ENCODE results near the gene MTCL3.

MTCL3 gene

GRCh38 chr6:127468936-127469335 is 50.2 kb downstream of the MTCL3 start:
- DNase-seq (ENCODE audit: low spot score), result no peak

GRCh38 chr6:127466416-127466815 is 52.7 kb downstream of the MTCL3 start:
- no peak for DNase-seq (ENCODE audit: low spot score)

GRCh38 chr6:127464881-127465459 is 54.2 kb downstream of the MTCL3 start:
- DNase-seq (ENCODE audit: low spot score), result peak; percentile 43

- DNase-seq (ENCODE audit: low spot score), result no peak
Observed at GRCh38 chr6:127464161-127464880, 54.8 kb downstream of the MTCL3 start.

- DNase-seq (ENCODE audit: low spot score), result no peak
Observed at GRCh38 chr6:127463056-127463455, 56.1 kb downstream of the MTCL3 start.

GRCh38 chr6:127462376-127462775 is 56.8 kb downstream of the MTCL3 start:
- DNase-seq (ENCODE audit: low spot score), result no peak

GRCh38 chr6:127460465-127460864 is 58.7 kb downstream of the MTCL3 start:
- DNase-seq (ENCODE audit: low spot score), result no peak

- DNase-seq (ENCODE audit: low spot score), result peak; percentile 54
Observed at GRCh38 chr6:127459231-127459641, 59.9 kb downstream of the MTCL3 start, which contains the start of gene KIAA0408. Gene KIAA0408, minus strand, starts transcription at chr6:127459389. Its CDS starts 5,408 bp downstream, at chr6:127453981.

- no peak for DNase-seq (ENCODE audit: low spot score)
Observed at GRCh38 chr6:127458817-127459216, 60.3 kb downstream of the MTCL3 start.

- DNase-seq (ENCODE audit: low spot score), result no peak
Observed at GRCh38 chr6:127458222-127458621, 60.9 kb downstream of the MTCL3 start.

- no peak for DNase-seq (ENCODE audit: low spot score)
Observed at GRCh38 chr6:127457456-127458064, 61.6 kb downstream of the MTCL3 start.

GRCh38 chr6:127456465-127456864 is 62.7 kb downstream of the MTCL3 start:
- DNase-seq (ENCODE audit: low spot score), result no peak

GRCh38 chr6:127453845-127454619 is 65.1 kb downstream of the MTCL3 start:
- no peak for DNase-seq (ENCODE audit: low spot score)

GRCh38 chr6:127452803-127453202 is 66.3 kb downstream of the MTCL3 start:
- DNase-seq (ENCODE audit: low spot score), result no peak

GRCh38 chr6:127451388-127451787 is 67.7 kb downstream of the MTCL3 start:
- no peak for DNase-seq (ENCODE audit: low spot score)

GRCh38 chr6:127447780-127448179 is 71.4 kb downstream of the MTCL3 start:
- DNase-seq (ENCODE audit: low spot score), result no peak

- no peak for DNase-seq (ENCODE audit: low spot score)
Observed at GRCh38 chr6:127446356-127446755, 72.8 kb downstream of the MTCL3 start.

GRCh38 chr6:127441881-127442280 is 77.3 kb downstream of the MTCL3 start:
- DNase-seq (ENCODE audit: low spot score), result no peak

GRCh38 chr6:127439718-127440117 is 79.4 kb downstream of the MTCL3 start:
- DNase-seq (ENCODE audit: low spot score), result no peak

GRCh38 chr6:127436578-127437110 is 82.5 kb downstream of the MTCL3 start:
- DNase-seq (ENCODE audit: low spot score), result no peak

GRCh38 chr6:127435626-127436220 is 83.4 kb downstream of the MTCL3 start:
- no peak for DNase-seq (ENCODE audit: low spot score)

GRCh38 chr6:127434651-127435050 is 84.5 kb downstream of the MTCL3 start:
- DNase-seq (ENCODE audit: low spot score), result no peak
